Suprapubic skin (tissue), 4 donors: Measurements from ENCODE around the gene LAPTM5. TPM values are rescaled to one million over a fixed set of nuclear protein-coding genes. Genes with fewer than 3 reads are reported as not detected.
"Not testable (repeated sequence)": the region's sequence is repeated elsewhere in the genome, so short reads cannot be mapped to it uniquely, and the experiment has no call there.

Source experiments
- DNase-seq, 2 donors: peaks; one replicate each; pipeline ENCODE4 v3.0.0-alpha.2; 2019; ENCODE audit warnings: low spot score in 2 of 2
- H3K27ac ChIP-seq: fragments of 200-600 bp; sonication (generic); one replicate; pipeline ENCODE4 v1.5.1; 2019
- H3K27me3 ChIP-seq: fragments of 200-600 bp; sonication (generic); one replicate; pipeline ENCODE4 v1.5.1; 2019
- H3K36me3 ChIP-seq: fragments of 200-600 bp; sonication (generic); one replicate; pipeline ENCODE4 v1.5.1; 2019
- H3K4me1 ChIP-seq: fragments of 200-600 bp; sonication (generic); one replicate; pipeline ENCODE4 v1.5.1; 2019
- H3K4me3 ChIP-seq: fragments of 200-600 bp; sonication (generic); one replicate; pipeline ENCODE4 v1.5.1; 2019; ENCODE audit warnings: mild to moderate bottlenecking
- H3K9me3 ChIP-seq: fragments of 200-600 bp; sonication (generic); one replicate; pipeline ENCODE4 v1.5.1; 2019
- CTCF ChIP-seq, 2 donors: fragments of 200-600 bp in 1 of 2; fragments of 450-650 bp in 1 of 2; sonication (generic) in 1 of 2; IDR thresholded peaks; one replicate each; pipeline ENCODE4 v1.5.1; 2016 to 2019; ENCODE audit warnings: antibody characterized with exemption in 2 of 2, mild to moderate bottlenecking in 1 of 2, moderate library complexity in 1 of 2
- EP300 ChIP-seq: sonication (generic); formaldehyde crosslinking; IDR thresholded peaks from one replicate; pipeline ENCODE4 v1.6.1; 2017; ENCODE audit warnings: antibody characterized with exemption
- POLR2A ChIP-seq, 2 donors: fragments of 450-650 bp; IDR thresholded peaks; one replicate each; pipeline ENCODE4 v1.6.1; 2017; ENCODE audit warnings: antibody characterized with exemption in 2 of 2, mild to moderate bottlenecking in 2 of 2, moderate library complexity in 2 of 2
- POLR2AphosphoS5 ChIP-seq, 3 donors: sonication (generic); formaldehyde crosslinking; IDR thresholded peaks; one replicate each; pipeline ENCODE4 v1.6.1; 2017; ENCODE audit warnings: antibody characterized with exemption in 3 of 3
- WGBS: methylation state at CpG from one replicate; pipeline ENCODE4 v1.1.5; 2018; 5-methylcytosine and 5-hydroxymethylcytosine counted together
- total RNA-seq, 4 donors: library from RNA; depleted of rRNA; stranded (reverse); fragments of >200 nt; gene quantifications; one replicate each; pipeline ENCODE4 v1.1.0, GENCODE V29; 2016

Gene LAPTM5
- total RNA-seq, 4 donors from 2014 or later = 9.9 to 13.7 (median 12.2) TPM

GRCh38 chr1:30768830-30769718 is 11.5 kb upstream of the LAPTM5 start:
- H3K4me1 ChIP-seq = no peaks in the 10 kb centered on the region
- H3K4me3 ChIP-seq = no peak overlapping the region
- 73% methylated on average over 13 of the region's 20 CpGs for WGBS
- H3K27ac ChIP-seq = no peak overlapping the region
- H3K9me3 ChIP-seq = no peaks in the 10 kb centered on the region
- no peak for TF ChIP-seq POLR2AphosphoS5 (IDR thresholded peaks at IDR 0.05)
- no peak for TF ChIP-seq CTCF (IDR thresholded peaks at IDR 0.05)
- no peak for TF ChIP-seq EP300
- TF ChIP-seq POLR2A (IDR thresholded peaks at IDR 0.05) = no peak
- H3K36me3 ChIP-seq = no peaks in the 10 kb centered on the region
- no peaks in the 10 kb centered on the region for H3K27me3 ChIP-seq
- no peak for DNase-seq

- TF ChIP-seq EP300 = no peak
- no peak for TF ChIP-seq POLR2A (IDR thresholded peaks at IDR 0.05)
- TF ChIP-seq CTCF (IDR thresholded peaks at IDR 0.05) = no peak
- no peak for TF ChIP-seq POLR2AphosphoS5 (IDR thresholded peaks at IDR 0.05)
- Histone ChIP-seq H3K9me3 (no peaks in the 10 kb centered on the region), H3K36me3 (no peaks in the 10 kb centered on the region), H3K27ac (no peak overlapping the region), H3K27me3 (no peaks in the 10 kb centered on the region), H3K4me3 (no peak overlapping the region), H3K4me1 (no peaks in the 10 kb centered on the region)
- no peak for DNase-seq
- 85% methylated on average over 7 of the region's 9 CpGs for WGBS
These were observed 10.7 kb upstream of the LAPTM5 start for GRCh38 chr1:30768159-30768829.

- H3K9me3 ChIP-seq, H3K36me3 ChIP-seq, DNase-seq, H3K27me3 ChIP-seq, H3K4me3 ChIP-seq, H3K4me1 ChIP-seq, H3K27ac ChIP-seq: not testable (repeated sequence)
- 94% methylated on average over 8 of the region's 8 CpGs for WGBS
These were observed 9.4 kb upstream of the LAPTM5 start for GRCh38 chr1:30766948-30767347.

GRCh38 chr1:30765556-30766434 is 8.2 kb upstream of the LAPTM5 start:
- no peak overlapping the region for H3K27ac ChIP-seq
- H3K36me3 ChIP-seq = no peaks in the 10 kb centered on the region
- no peak for DNase-seq
- no peaks in the 10 kb centered on the region for H3K27me3 ChIP-seq
- TF ChIP-seq POLR2A (IDR thresholded peaks at IDR 0.05) (no peak), POLR2AphosphoS5 (IDR thresholded peaks at IDR 0.05) (no peak), CTCF (IDR thresholded peaks at IDR 0.05) (no peak), EP300 (no peak)
- H3K9me3 ChIP-seq = no peaks in the 10 kb centered on the region
- peaks cover 7% of the 10 kb centered on the region for H3K4me1 ChIP-seq
- WGBS = 76% methylated on average over 15 of the region's 15 CpGs
- H3K4me3 ChIP-seq = no peak overlapping the region

GRCh38 chr1:30764939-30765555 is 7.5 kb upstream of the LAPTM5 start:
- H3K4me1 ChIP-seq = peaks cover 8% of the 10 kb centered on the region
- no peak overlapping the region for H3K4me3 ChIP-seq
- no peaks in the 10 kb centered on the region for H3K9me3 ChIP-seq
- H3K36me3 ChIP-seq = no peaks in the 10 kb centered on the region
- H3K27ac ChIP-seq = no peak overlapping the region
- TF ChIP-seq EP300 = no peak
- no peak for TF ChIP-seq POLR2A (IDR thresholded peaks at IDR 0.05)
- 90% methylated on average over 17 of the region's 18 CpGs for WGBS
- H3K27me3 ChIP-seq = no peaks in the 10 kb centered on the region
- no peak for DNase-seq
